IMR-90 (cell line): ENCODE data around the gene PMEPA1. TPM values are rescaled to one million over a fixed set of nuclear protein-coding genes. Genes with fewer than 3 reads are reported as not detected.
A peak's percentile ranks its signal among the peaks of the same experiment; 100 is the strongest.

Experiments used
- ATAC-seq: fragments of 200-7000 bp; cut with Tn5 transposase; 2 replicates; pipeline ENCODE4 v1.9.1; 2020; ENCODE audit warnings: low read depth, mild to moderate bottlenecking, moderate library complexity
- BruUV-seq: library from RNA; stranded (reverse); fragments of 400-500 nt; replicated peaks from 2 replicates; lab custom pipeline; 2021; lab: Mats Ljungman, UMichigan
- CTCF ChIA-PET: fragments of 300-600 bp; formaldehyde crosslinking; extraction: SDS; loops from one replicate; lab custom pipeline; 2021; ENCODE audit warnings: antibody characterized with exemption; lab: Yijun Ruan, JAX
- POLR2A ChIA-PET: fragments of 300-600 bp; sonication (Branson Sonifier 250); formaldehyde crosslinking; loops from one replicate; lab custom pipeline; 2022; ENCODE audit warnings: antibody characterized with exemption; ENCODE audit not compliant: unreplicated experiment; lab: Charles Lee
- DNase-seq: peaks from one replicate; pipeline ENCODE4 v3.0.0; 2013
- H2AFZ ChIP-seq: replicated peaks from 2 replicates; pipeline ENCODE3; 2013; ENCODE audit warnings: low read length, mild to moderate bottlenecking; ENCODE audit not compliant: poor library complexity
- H2AK5ac ChIP-seq: 2 replicates; pipeline ENCODE4 v1.6.1; 2013; ENCODE audit warnings: low read depth, low read length, inconsistent platforms
- H2AK9ac ChIP-seq: replicated peaks from 2 replicates; pipeline ENCODE3; 2013; ENCODE audit warnings: mild to moderate bottlenecking, low read depth, low read length, moderate library complexity; ENCODE audit not compliant: poor library complexity
- H2BK120ac ChIP-seq: 2 replicates; pipeline ENCODE4 v1.6.1; 2013; ENCODE audit warnings: low read depth, low read length, inconsistent platforms
- H2BK15ac ChIP-seq: 3 replicates; pipeline ENCODE4 v1.6.1; 2013; ENCODE audit warnings: low read depth, low read length, inconsistent platforms
- H2BK20ac ChIP-seq: 2 replicates; pipeline ENCODE4 v1.6.1; 2013; ENCODE audit warnings: low read depth, mild to moderate bottlenecking, inconsistent platforms, low read length, moderate library complexity
- H2BK5ac ChIP-seq: 2 replicates; pipeline ENCODE4 v1.6.1; 2013; ENCODE audit warnings: mild to moderate bottlenecking, low read depth, low read length, inconsistent platforms; ENCODE audit not compliant: poor library complexity, severe bottlenecking
- H3K14ac ChIP-seq: replicated peaks from 2 replicates; pipeline ENCODE4 v1.6.1; 2013; ENCODE audit warnings: low read depth, low read length, inconsistent platforms
- H3K18ac ChIP-seq: 2 replicates; pipeline ENCODE4 v1.6.1; 2013; ENCODE audit warnings: low read depth, low read length, control low read depth
- H3K23ac ChIP-seq: 2 replicates; pipeline ENCODE4 v1.6.1; 2013; ENCODE audit warnings: low read depth, low read length, inconsistent platforms
- H3K27ac ChIP-seq: 2 replicates; pipeline ENCODE4 v1.5.1; 2013; ENCODE audit warnings: mild to moderate bottlenecking, control low read depth, low read length; ENCODE audit not compliant: insufficient read depth
- H3K27me3 ChIP-seq: 2 replicates; pipeline ENCODE4 v1.6.1; 2013; ENCODE audit warnings: low read length; ENCODE audit not compliant: control insufficient read depth, insufficient read depth
- H3K36me3 ChIP-seq: 2 replicates; pipeline ENCODE4 v1.6.1; 2013; ENCODE audit warnings: low read length, mixed read lengths; ENCODE audit not compliant: control insufficient read depth, insufficient read depth
- H3K4ac ChIP-seq: 2 replicates; pipeline ENCODE4 v1.6.1; 2013; ENCODE audit warnings: low read depth, low read length, inconsistent platforms
- H3K4me1 ChIP-seq: 2 replicates; pipeline ENCODE4 v1.6.1; 2013; ENCODE audit warnings: low read length, mixed read lengths; ENCODE audit not compliant: control insufficient read depth, insufficient read depth
- H3K4me2 ChIP-seq: 2 replicates; pipeline ENCODE4 v1.6.1; 2013; ENCODE audit warnings: low read depth, mild to moderate bottlenecking, control low read depth, low read length, moderate library complexity
- H3K4me3 ChIP-seq: 2 replicates; pipeline ENCODE4 v1.5.1; 2013; ENCODE audit warnings: low read depth, mild to moderate bottlenecking, control low read depth, low read length, moderate library complexity; ENCODE audit not compliant: insufficient read depth
- H3K56ac ChIP-seq: 2 replicates; pipeline ENCODE4 v1.6.1; 2013; ENCODE audit warnings: low read length, inconsistent platforms; ENCODE audit not compliant: insufficient read depth; ENCODE audit errors: extremely low read depth
- H3K79me1 ChIP-seq, 2 experiments: 2 replicates each; pipeline ENCODE4 v1.6.1; 2013; ENCODE audit warnings: low read length in 2 of 2, inconsistent platforms in 1 of 2, low read depth in 1 of 2
- H3K9ac ChIP-seq: 2 replicates; pipeline ENCODE4 v1.6.1; 2013; ENCODE audit warnings: low read depth, low read length, control low read depth
- H3K9me1 ChIP-seq: 2 replicates; pipeline ENCODE4 v1.6.1; 2013; ENCODE audit warnings: low read length, inconsistent platforms; ENCODE audit not compliant: insufficient read depth
- H3K9me3 ChIP-seq: 2 replicates; pipeline ENCODE4 v1.6.1; 2013; ENCODE audit warnings: low read length; ENCODE audit not compliant: control insufficient read depth, insufficient read depth
- H4K20me1 ChIP-seq: 2 replicates; pipeline ENCODE4 v1.6.1; 2013; ENCODE audit warnings: low read length, inconsistent platforms; ENCODE audit not compliant: insufficient read depth
- H4K5ac ChIP-seq: 2 replicates; pipeline ENCODE4 v1.6.1; 2013; ENCODE audit warnings: mild to moderate bottlenecking, low read depth, low read length, control low read depth
- H4K8ac ChIP-seq, 2 experiments: 2 replicates each; pipeline ENCODE4 v1.6.1; 2013; ENCODE audit warnings: low read depth in 2 of 2, low read length in 2 of 2, control low read depth in 1 of 2, inconsistent platforms in 1 of 2
- H4K91ac ChIP-seq: 2 replicates; pipeline ENCODE4 v1.6.1; 2013; ENCODE audit warnings: low read depth, low read length, inconsistent platforms; ENCODE audit not compliant: insufficient read depth
- BHLHE40 ChIP-seq: fragments of 150-350 bp; IDR thresholded peaks from 2 replicates; pipeline ENCODE4 v1.6.1; 2016; ENCODE audit warnings: mild to moderate bottlenecking, low read depth, low read length
- CEBPB ChIP-seq: IDR thresholded peaks from 2 replicates; pipeline ENCODE4 v1.6.1; 2012; ENCODE audit warnings: low read depth, low read length, improper control_type of control experiment
- CHD1 ChIP-seq: IDR thresholded peaks from 2 replicates; pipeline ENCODE4 v1.6.1; 2012; ENCODE audit warnings: low read depth, low read length, improper control_type of control experiment
- MAZ ChIP-seq: IDR thresholded peaks from 2 replicates; pipeline ENCODE4 v1.6.1; 2012; ENCODE audit warnings: low read depth, mild to moderate bottlenecking, low read length, improper control_type of control experiment, moderate library complexity, borderline replicate concordance
- MXI1 ChIP-seq: IDR thresholded peaks from 2 replicates; pipeline ENCODE4 v1.6.1; 2012; ENCODE audit warnings: low read depth, mild to moderate bottlenecking, low read length, moderate library complexity, borderline replicate concordance
- POLR2A ChIP-seq: IDR thresholded peaks from 2 replicates; pipeline ENCODE4 v1.6.1; 2012; ENCODE audit warnings: mild to moderate bottlenecking, low read depth, low read length
- RAD21 ChIP-seq: IDR thresholded peaks from 2 replicates; pipeline ENCODE4 v1.6.1; 2012; ENCODE audit warnings: low read length, improper control_type of control experiment
- RCOR1 ChIP-seq: IDR thresholded peaks from 2 replicates; pipeline ENCODE4 v1.6.1; 2012; ENCODE audit warnings: mild to moderate bottlenecking, low read length, improper control_type of control experiment; ENCODE audit not compliant: insufficient replicate concordance
- SMC3 ChIP-seq: fragments of 150-350 bp; IDR thresholded peaks from 2 replicates; pipeline ENCODE4 v1.6.1; 2016; ENCODE audit warnings: low read depth, mild to moderate bottlenecking, antibody characterized with exemption, low read length, moderate library complexity
- WGBS, 2 experiments: methylation state at CpG; one replicate each; pipeline versions ENCODE4 v1.1.5 to v1.1.7; 2013; ENCODE audit warnings: missing lambda C conversion rate in 2 of 2; ENCODE audit not compliant: insufficient read length in 1 of 2; ENCODE audit errors: extremely low coverage in 2 of 2; 5-methylcytosine and 5-hydroxymethylcytosine counted together
- dilution Hi-C: fragments of 300-500 bp; cut with HindIII; formaldehyde crosslinking; loops from one replicate; pipeline ENCODE4 v1.14.3; 2018; ENCODE audit warnings: low sequenced_read_pairs; ENCODE audit not compliant: unreplicated experiment
- in situ Hi-C: fragments of 300-500 bp; cut with MboI; formaldehyde crosslinking; loops from 3 replicates; pipeline ENCODE4 v1.14.3; 2019; ENCODE audit warnings: low sequenced_read_pairs, inconsistent platforms, mixed read lengths
- intact Hi-C: fragments of 100-400 bp; cut with micrococcal nuclease; formaldehyde crosslinking; loops from 2 replicates; pipeline ENCODE4 v1.10.0; 2022
- polyA plus RNA-seq, 3 experiments: library from polyadenylated mRNA; depleted of rRNA; stranded (reverse); fragments of >200 nt; gene quantifications; 2 replicates each; pipeline ENCODE4 v1.2.3, GENCODE V29; 2012; ENCODE audit warnings: low replicate concordance in 1 of 3
- total RNA-seq: library from RNA; depleted of rRNA; stranded (reverse); fragments of >200 nt; gene quantifications from 2 replicates; pipeline ENCODE4 v1.2.3, GENCODE V29; 2012
- TF ChIP-seq, protein P1 (sequence below): fragments of 150-350 bp; IDR thresholded peaks from 2 replicates; pipeline ENCODE4 v1.6.1; 2016; ENCODE audit warnings: low read depth, mild to moderate bottlenecking, low read length, moderate library complexity, borderline replicate concordance
- TF ChIP-seq, protein P2 (sequence below): fragments of 150-350 bp; IDR thresholded peaks from 2 replicates; pipeline ENCODE4 v1.6.1; 2017; ENCODE audit warnings: mild to moderate bottlenecking, antibody characterized with exemption, low read length, low read depth

Gene PMEPA1
- total and polyA plus RNA-seq, 2 of the 4 experiments (the other 2 are of a cell fraction), result 2.0 to 6.9 TPM

DNA sequence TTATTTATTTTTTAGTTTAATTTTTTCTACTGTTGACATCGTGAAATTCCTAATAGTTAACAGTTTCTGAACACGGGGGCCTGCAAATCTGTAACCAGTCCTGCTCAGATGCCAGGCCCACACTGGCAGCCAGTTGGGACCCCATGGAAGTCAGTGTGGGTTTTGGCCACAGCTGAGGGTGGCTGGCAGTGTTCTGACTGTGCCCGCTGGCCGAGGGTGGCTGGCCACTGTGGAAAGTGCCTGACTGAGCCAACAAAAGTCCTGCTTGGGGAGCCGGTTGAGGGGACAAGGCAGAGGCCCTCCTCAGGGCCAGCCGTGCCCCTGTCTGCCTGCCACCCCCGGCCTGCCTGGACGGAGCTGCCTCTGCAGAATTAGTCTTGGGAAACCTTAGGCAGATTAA lies 4.1 kb upstream of the PMEPA1 start:
- no peaks in the 10 kb centered on the region for H3K36me3 ChIP-seq
- no peak overlapping the region for H2AFZ ChIP-seq
- intact Hi-C loops, result no loop called here
- H2BK20ac ChIP-seq, result no peak overlapping the region
- no peak overlapping the region for H4K5ac ChIP-seq
- no peak overlapping the region for H4K8ac ChIP-seq
- H2BK120ac ChIP-seq, result no peak overlapping the region
- no peak overlapping the region for H2BK5ac ChIP-seq
- no peak for DNase-seq
- no peaks in the 10 kb centered on the region for H3K27me3 ChIP-seq
- no peak overlapping the region for H3K56ac ChIP-seq
- no peak overlapping the region for H3K4ac ChIP-seq
- TF ChIP-seq CEBPB (no peak), MAZ (no peak), MXI1 (no peak), SMC3 (no peak), BHLHE40 (no peak), RCOR1 (no peak), POLR2A (no peak), CHD1 (no peak), RAD21 (no peak)
- TF ChIP-seq, protein P1, sequence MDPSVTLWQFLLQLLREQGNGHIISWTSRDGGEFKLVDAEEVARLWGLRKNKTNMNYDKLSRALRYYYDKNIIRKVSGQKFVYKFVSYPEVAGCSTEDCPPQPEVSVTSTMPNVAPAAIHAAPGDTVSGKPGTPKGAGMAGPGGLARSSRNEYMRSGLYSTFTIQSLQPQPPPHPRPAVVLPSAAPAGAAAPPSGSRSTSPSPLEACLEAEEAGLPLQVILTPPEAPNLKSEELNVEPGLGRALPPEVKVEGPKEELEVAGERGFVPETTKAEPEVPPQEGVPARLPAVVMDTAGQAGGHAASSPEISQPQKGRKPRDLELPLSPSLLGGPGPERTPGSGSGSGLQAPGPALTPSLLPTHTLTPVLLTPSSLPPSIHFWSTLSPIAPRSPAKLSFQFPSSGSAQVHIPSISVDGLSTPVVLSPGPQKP, result no peak
- TF ChIP-seq, protein P2, sequence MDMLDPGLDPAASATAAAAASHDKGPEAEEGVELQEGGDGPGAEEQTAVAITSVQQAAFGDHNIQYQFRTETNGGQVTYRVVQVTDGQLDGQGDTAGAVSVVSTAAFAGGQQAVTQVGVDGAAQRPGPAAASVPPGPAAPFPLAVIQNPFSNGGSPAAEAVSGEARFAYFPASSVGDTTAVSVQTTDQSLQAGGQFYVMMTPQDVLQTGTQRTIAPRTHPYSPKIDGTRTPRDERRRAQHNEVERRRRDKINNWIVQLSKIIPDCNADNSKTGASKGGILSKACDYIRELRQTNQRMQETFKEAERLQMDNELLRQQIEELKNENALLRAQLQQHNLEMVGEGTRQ, result no peak
- no peak for ATAC-seq
- no peak overlapping the region for H3K27ac ChIP-seq
- H2AK9ac ChIP-seq, result peak overlapping the region; percentile 25
- BruUV-seq, result no TSS peak
- H3K4me3 ChIP-seq, result no peak overlapping the region
- no peaks in the 10 kb centered on the region for H4K20me1 ChIP-seq
- dilution Hi-C loops, result no loop called here
- no peak overlapping the region for H2BK15ac ChIP-seq
- peak overlapping the region; percentile 1; the same call in 1 of the 2 replicates for H2AK5ac ChIP-seq
- H3K79me1 ChIP-seq, result peaks cover 0 to 5% of the 10 kb centered on the region in 2 experiments; a peak in 2 of 4 replicates
- in situ Hi-C loops, result no loop called here
- H3K14ac ChIP-seq, result no peak overlapping the region
- H3K23ac ChIP-seq, result no peak overlapping the region
- no peak overlapping the region for H3K18ac ChIP-seq
- no peaks in the 10 kb centered on the region for H3K9me3 ChIP-seq
- no peak overlapping the region for H4K91ac ChIP-seq
- H3K9ac ChIP-seq, result no peak overlapping the region
- H3K4me1 ChIP-seq, result peaks cover 18% of the 10 kb centered on the region
- H3K9me1 ChIP-seq, result peaks cover 19% of the 10 kb centered on the region
- no peak overlapping the region for H3K4me2 ChIP-seq
- WGBS, 2 experiments, result 88% methylated on average over 4 of the region's 8 CpGs; no CpG with 5 or more reads in 1 of the 2 experiments
- ChIA-PET POLR2A (no interaction called here), CTCF (no interaction called here)
